ENCODE measurements around the gene C5orf47.

Gene C5orf47

GRCh38 chr5:173981185-173981761 is 7.7 kb upstream of the C5orf47 start:
- TF ChIP-seq GATA2 (IDR thresholded peaks at IDR 0.05; ENCODE audit: low read depth, low read length) (no peak), GATA3 (IDR thresholded peaks at IDR 0.05; ENCODE audit: low read depth, low read length) (no peak)

GRCh38 chr5:173984218-173984617 is 4.8 kb upstream of the C5orf47 start:
- TF ChIP-seq GATA3 (IDR thresholded peaks at IDR 0.05; ENCODE audit: low read depth, low read length) (no peak), GATA2 (IDR thresholded peaks at IDR 0.05; ENCODE audit: low read depth, low read length) (no peak)

- no peak for TF ChIP-seq GATA3 (IDR thresholded peaks at IDR 0.05; ENCODE audit: low read depth, low read length)
- no peak for TF ChIP-seq GATA2 (IDR thresholded peaks at IDR 0.05; ENCODE audit: low read depth, low read length)
These were observed 587 bp downstream of the C5orf47 start for GRCh38 chr5:173989432-173990082.

- TF ChIP-seq GATA2 (IDR thresholded peaks at IDR 0.05; ENCODE audit: low read depth, low read length): no peak
- TF ChIP-seq GATA3 (IDR thresholded peaks at IDR 0.05; ENCODE audit: low read depth, low read length): no peak
These were observed 8.4 kb downstream of the C5orf47 start for GRCh38 chr5:173997331-173997730.

GRCh38 chr5:173998531-173998930 is 9.6 kb downstream of the C5orf47 start:
- TF ChIP-seq GATA3 (IDR thresholded peaks at IDR 0.05; ENCODE audit: low read depth, low read length) (no peak), GATA2 (IDR thresholded peaks at IDR 0.05; ENCODE audit: low read depth, low read length) (no peak)

GRCh38 chr5:174000076-174000475 is 11.1 kb downstream of the C5orf47 start:
- TF ChIP-seq GATA3 (IDR thresholded peaks at IDR 0.05; ENCODE audit: low read depth, low read length) (no peak), GATA2 (IDR thresholded peaks at IDR 0.05; ENCODE audit: low read depth, low read length) (no peak)

GRCh38 chr5:174003795-174004194 is 14.8 kb downstream of the C5orf47 start:
- TF ChIP-seq GATA2 (IDR thresholded peaks at IDR 0.05; ENCODE audit: low read depth, low read length) (no peak), GATA3 (IDR thresholded peaks at IDR 0.05; ENCODE audit: low read depth, low read length) (no peak)

- TF ChIP-seq GATA2 (IDR thresholded peaks at IDR 0.05; ENCODE audit: low read depth, low read length): no peak
- no peak for TF ChIP-seq GATA3 (IDR thresholded peaks at IDR 0.05; ENCODE audit: low read depth, low read length)
These were observed 20.0 kb downstream of the C5orf47 start for GRCh38 chr5:174008922-174009321.

GRCh38 chr5:174010365-174010764 is 21.4 kb downstream of the C5orf47 start:
- TF ChIP-seq GATA2 (IDR thresholded peaks at IDR 0.05; ENCODE audit: low read depth, low read length) (no peak), GATA3 (IDR thresholded peaks at IDR 0.05; ENCODE audit: low read depth, low read length) (no peak)

- no peak for TF ChIP-seq GATA2 (IDR thresholded peaks at IDR 0.05; ENCODE audit: low read depth, low read length)
- TF ChIP-seq GATA3 (IDR thresholded peaks at IDR 0.05; ENCODE audit: low read depth, low read length): no peak
These were observed 22.5 kb downstream of the C5orf47 start for GRCh38 chr5:174011441-174011840.

GRCh38 chr5:174020928-174021304 is 31.9 kb downstream of the C5orf47 start:
- TF ChIP-seq GATA3 (IDR thresholded peaks at IDR 0.05; ENCODE audit: low read depth, low read length): no peak
- TF ChIP-seq GATA2 (IDR thresholded peaks at IDR 0.05; ENCODE audit: low read depth, low read length): no peak

- no peak for TF ChIP-seq GATA3 (IDR thresholded peaks at IDR 0.05; ENCODE audit: low read depth, low read length)
- peak; percentile 14; the same call in 1 of the 2 replicates for TF ChIP-seq GATA2 (IDR thresholded peaks at IDR 0.05; ENCODE audit: low read depth, low read length)
These were observed 33.6 kb downstream of the C5orf47 start for GRCh38 chr5:174022384-174023095.

- TF ChIP-seq GATA2 (IDR thresholded peaks at IDR 0.05; ENCODE audit: low read depth, low read length) (no peak), GATA3 (IDR thresholded peaks at IDR 0.05; ENCODE audit: low read depth, low read length) (no peak)
These were observed 41.3 kb downstream of the C5orf47 start for GRCh38 chr5:174030286-174030685.

GRCh38 chr5:174044466-174045254 is 55.7 kb downstream of the C5orf47 start:
- TF ChIP-seq GATA3 (IDR thresholded peaks at IDR 0.05; ENCODE audit: low read depth, low read length): no peak
- no peak for TF ChIP-seq GATA2 (IDR thresholded peaks at IDR 0.05; ENCODE audit: low read depth, low read length)
